ENCODE data around the gene TRPM3. TPM values are rescaled to one million over a fixed set of nuclear protein-coding genes. Genes with fewer than 3 reads are reported as not detected.
A peak's percentile ranks its signal among the peaks of the same experiment; 100 is the strongest.

Gene TRPM3
- total RNA-seq, 1 experiment from 2014 or later = not detected

GRCh38 chr9:70878576-70878975 is 242.8 kb downstream of the TRPM3 start:
- no TSS peak for BruUV-seq (replicated peaks)
- CTCF ChIA-PET = no interaction called here
- intact Hi-C loops (cut with micrococcal nuclease; ENCODE audit: unreplicated experiment) = no loop called here
- H3K27ac Mint-ChIP-seq (ENCODE audit: unreplicated experiment) = no peak overlapping the region
- no peak overlapping the region for H3K4me3 Mint-ChIP-seq (ENCODE audit: low read depth, unreplicated experiment)
- H3K9me3 Mint-ChIP-seq (ENCODE audit: low read depth, unreplicated experiment) = no peaks in the 10 kb centered on the region
- H3K36me3 Mint-ChIP-seq (ENCODE audit: insufficient read depth, unreplicated experiment) = no peaks in the 10 kb centered on the region
- no peaks in the 10 kb centered on the region for H3K27me3 Mint-ChIP-seq (ENCODE audit: unreplicated experiment)
- TF ChIP-seq CTCF (IDR thresholded peaks at IDR 0.05; ENCODE audit: unreplicated experiment) = no peak
- H3K4me1 Mint-ChIP-seq (ENCODE audit: low read depth, unreplicated experiment) = no peaks in the 10 kb centered on the region
- no peak for DNase-seq

GRCh38 chr9:70874451-70874850 is 247.0 kb downstream of the TRPM3 start:
- Mint-ChIP-seq H3K27me3 (ENCODE audit: unreplicated experiment) (peaks cover 20% of the 10 kb centered on the region), H3K27ac (ENCODE audit: unreplicated experiment) (no peak overlapping the region), H3K4me3 (ENCODE audit: low read depth, unreplicated experiment) (no peak overlapping the region), H3K9me3 (ENCODE audit: low read depth, unreplicated experiment) (no peaks in the 10 kb centered on the region), H3K4me1 (ENCODE audit: low read depth, unreplicated experiment) (no peaks in the 10 kb centered on the region), H3K36me3 (ENCODE audit: insufficient read depth, unreplicated experiment) (no peaks in the 10 kb centered on the region)
- no TSS peak for BruUV-seq (replicated peaks)
- TF ChIP-seq CTCF (IDR thresholded peaks at IDR 0.05; ENCODE audit: unreplicated experiment) = no peak
- intact Hi-C loops (cut with micrococcal nuclease; ENCODE audit: unreplicated experiment) = no loop called here
- DNase-seq = no peak
- CTCF ChIA-PET = no interaction called here

GRCh38 chr9:70873506-70873905 is 247.9 kb downstream of the TRPM3 start:
- DNase-seq = no peak
- CTCF ChIA-PET = no interaction called here
- intact Hi-C loops (cut with micrococcal nuclease; ENCODE audit: unreplicated experiment) = no loop called here
- Mint-ChIP-seq H3K36me3 (ENCODE audit: insufficient read depth, unreplicated experiment) (no peaks in the 10 kb centered on the region), H3K4me1 (ENCODE audit: low read depth, unreplicated experiment) (no peaks in the 10 kb centered on the region), H3K4me3 (ENCODE audit: low read depth, unreplicated experiment) (no peak overlapping the region), H3K9me3 (ENCODE audit: low read depth, unreplicated experiment) (no peaks in the 10 kb centered on the region), H3K27ac (ENCODE audit: unreplicated experiment) (no peak overlapping the region), H3K27me3 (ENCODE audit: unreplicated experiment) (peaks cover 30% of the 10 kb centered on the region)
- no peak for TF ChIP-seq CTCF (IDR thresholded peaks at IDR 0.05; ENCODE audit: unreplicated experiment)
- BruUV-seq (replicated peaks) = no TSS peak

- no peak for DNase-seq
- Mint-ChIP-seq H3K4me3 (ENCODE audit: low read depth, unreplicated experiment) (peak overlapping the region; percentile 59), H3K9me3 (ENCODE audit: low read depth, unreplicated experiment) (no peaks in the 10 kb centered on the region), H3K27me3 (ENCODE audit: unreplicated experiment) (peaks cover 45% of the 10 kb centered on the region), H3K27ac (ENCODE audit: unreplicated experiment) (no peak overlapping the region), H3K36me3 (ENCODE audit: insufficient read depth, unreplicated experiment) (no peaks in the 10 kb centered on the region), H3K4me1 (ENCODE audit: low read depth, unreplicated experiment) (no peaks in the 10 kb centered on the region)
- no TSS peak for BruUV-seq (replicated peaks)
- intact Hi-C loops (cut with micrococcal nuclease; ENCODE audit: unreplicated experiment) = no loop called here
- CTCF ChIA-PET = no interaction called here
- no peak for TF ChIP-seq CTCF (IDR thresholded peaks at IDR 0.05; ENCODE audit: unreplicated experiment)
Observed at GRCh38 chr9:70868661-70869652, 252.5 kb downstream of the TRPM3 start.
